HL-60 (cell line): ENCODE data around the gene WNT4.

Source experiments
- GABPA ChIP-seq: IDR thresholded peaks from 2 replicates; pipeline ENCODE4 v1.6.1; 2012; ENCODE audit warnings: low read depth
- POLR2AphosphoS5 ChIP-seq: IDR thresholded peaks from 2 replicates; pipeline ENCODE4 v1.6.1; 2012; ENCODE audit warnings: low read depth
- REST ChIP-seq: IDR thresholded peaks from 2 replicates; pipeline ENCODE4 v1.6.1; 2012; ENCODE audit warnings: low read depth; ENCODE audit not compliant: insufficient replicate concordance
- SPI1 ChIP-seq: IDR thresholded peaks from 2 replicates; pipeline ENCODE4 v1.6.1; 2012; ENCODE audit warnings: low read depth, mild to moderate bottlenecking, borderline replicate concordance
- TF ChIP-seq, protein P1 (sequence below): IDR thresholded peaks from one replicate; pipeline ENCODE4 v1.5.1; 2011; ENCODE audit warnings: low read length, control low read depth, inconsistent platforms; ENCODE audit not compliant: insufficient read depth

GRCh38 chr1:22098752-22099151, 44.1 kb downstream of the WNT4 start:
- TF ChIP-seq, protein P1, sequence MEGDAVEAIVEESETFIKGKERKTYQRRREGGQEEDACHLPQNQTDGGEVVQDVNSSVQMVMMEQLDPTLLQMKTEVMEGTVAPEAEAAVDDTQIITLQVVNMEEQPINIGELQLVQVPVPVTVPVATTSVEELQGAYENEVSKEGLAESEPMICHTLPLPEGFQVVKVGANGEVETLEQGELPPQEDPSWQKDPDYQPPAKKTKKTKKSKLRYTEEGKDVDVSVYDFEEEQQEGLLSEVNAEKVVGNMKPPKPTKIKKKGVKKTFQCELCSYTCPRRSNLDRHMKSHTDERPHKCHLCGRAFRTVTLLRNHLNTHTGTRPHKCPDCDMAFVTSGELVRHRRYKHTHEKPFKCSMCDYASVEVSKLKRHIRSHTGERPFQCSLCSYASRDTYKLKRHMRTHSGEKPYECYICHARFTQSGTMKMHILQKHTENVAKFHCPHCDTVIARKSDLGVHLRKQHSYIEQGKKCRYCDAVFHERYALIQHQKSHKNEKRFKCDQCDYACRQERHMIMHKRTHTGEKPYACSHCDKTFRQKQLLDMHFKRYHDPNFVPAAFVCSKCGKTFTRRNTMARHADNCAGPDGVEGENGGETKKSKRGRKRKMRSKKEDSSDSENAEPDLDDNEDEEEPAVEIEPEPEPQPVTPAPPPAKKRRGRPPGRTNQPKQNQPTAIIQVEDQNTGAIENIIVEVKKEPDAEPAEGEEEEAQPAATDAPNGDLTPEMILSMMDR: no peak
- TF ChIP-seq REST: no peak
- no peak for TF ChIP-seq POLR2AphosphoS5
- TF ChIP-seq GABPA: no peak
- no peak for TF ChIP-seq SPI1
